HUES48 (cell line): ENCODE data around the gene CCDC138.

ENCODE experiments used
- H3K27ac ChIP-seq: one replicate; pipeline ENCODE4 v1.7.0; 2013; ENCODE audit warnings: low read depth, low read length, inconsistent platforms
- H3K27me3 ChIP-seq: 2 replicates; pipeline ENCODE4 v1.6.1; 2013; ENCODE audit warnings: mild to moderate bottlenecking, low read length; ENCODE audit not compliant: control insufficient read depth, insufficient read depth
- H3K36me3 ChIP-seq: 2 replicates; pipeline ENCODE4 v1.6.1; 2013; ENCODE audit warnings: low read length; ENCODE audit not compliant: control insufficient read depth, insufficient read depth
- H3K4me1 ChIP-seq: 2 replicates; pipeline ENCODE4 v1.6.1; 2013; ENCODE audit warnings: mild to moderate bottlenecking, low read length; ENCODE audit not compliant: control insufficient read depth, insufficient read depth
- H3K4me3 ChIP-seq: 2 replicates; pipeline ENCODE4 v1.5.1; 2013; ENCODE audit warnings: mild to moderate bottlenecking, low read depth, low read length
- H3K9ac ChIP-seq: 2 replicates; pipeline ENCODE4 v1.6.1; 2013; ENCODE audit warnings: mild to moderate bottlenecking, low read depth, low read length, moderate library complexity
- H3K9me3 ChIP-seq: 2 replicates; pipeline ENCODE4 v1.6.1; 2013; ENCODE audit warnings: low read length; ENCODE audit not compliant: control insufficient read depth, insufficient read depth

Gene CCDC138

DNA sequence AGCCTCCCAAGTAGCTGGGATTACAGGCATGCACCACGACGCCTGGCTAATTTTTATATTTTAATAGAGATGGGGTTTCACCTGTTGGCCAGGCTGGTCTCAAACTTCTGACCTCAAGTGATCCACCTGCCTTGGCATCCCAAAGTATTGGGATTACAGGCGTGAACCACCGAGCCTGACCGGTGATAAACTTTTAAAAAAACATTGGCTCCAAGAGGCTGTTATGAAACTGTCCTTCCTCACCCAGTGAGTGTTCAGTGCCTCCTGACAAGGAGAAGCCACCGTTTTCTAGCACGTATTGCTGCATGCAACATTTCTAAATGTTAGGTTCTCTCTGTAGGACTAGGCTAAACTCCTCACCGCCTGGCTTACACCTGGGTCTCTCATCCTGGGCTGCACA is 139.2 kb downstream of the CCDC138 start:
- H3K9ac ChIP-seq: no peak overlapping the region
- no peaks in the 10 kb centered on the region for H3K9me3 ChIP-seq
- H3K27ac ChIP-seq: no peak overlapping the region
- H3K4me1 ChIP-seq: no peaks in the 10 kb centered on the region; the same call in 1 of the 2 replicates
- H3K36me3 ChIP-seq: no peaks in the 10 kb centered on the region
- no peak overlapping the region for H3K4me3 ChIP-seq
- no peaks in the 10 kb centered on the region for H3K27me3 ChIP-seq
